GM12878 (cell line): ENCODE measurements around the gene RAPGEF3. TPM values are rescaled to one million over a fixed set of nuclear protein-coding genes. Genes with fewer than 3 reads are reported as not detected.

Experiments
- ATAC-seq: fragments of 200-7000 bp; cut with Tn5 transposase; 3 replicates; pipeline ENCODE4 v1.9.1; 2020; ENCODE audit warnings: mild to moderate bottlenecking, moderate library complexity
- BruUV-seq: library from RNA; stranded (reverse); fragments of 400-500 nt; replicated peaks from 2 replicates; lab custom pipeline; 2021; lab: Mats Ljungman, UMichigan
- CTCF ChIA-PET: fragments of 300-600 bp; sonication (Branson Sonifier 250); formaldehyde crosslinking; extraction: SDS; loops from one replicate; lab custom pipeline; 2021; ENCODE audit warnings: inconsistent platforms; lab: Yijun Ruan, JAX
- POLR2A ChIA-PET: fragments of 350-600 bp; formaldehyde crosslinking; extraction: SDS; loops from one replicate; lab custom pipeline; 2021; ENCODE audit warnings: inconsistent platforms; lab: Charles Lee
- RAD21 ChIA-PET: fragments of 300-600 bp; sonication (Branson Sonifier 250); formaldehyde crosslinking; loops from one replicate; lab custom pipeline; 2023; ENCODE audit warnings: antibody characterized with exemption; ENCODE audit not compliant: unreplicated experiment; lab: Charles Lee
- SMC1A ChIA-PET: fragments of 300-600 bp; sonication (Branson Sonifier 250); formaldehyde crosslinking; loops from one replicate; lab custom pipeline; 2023; ENCODE audit not compliant: unreplicated experiment, uncharacterized antibody; lab: Charles Lee
- DNase-seq: peaks from one replicate; pipeline ENCODE4 v3.0.0-alpha.2; 2011; ENCODE audit warnings: low read depth, low spot score
- FAIRE-seq: peaks from 3 replicates; lab custom pipeline; 2011; peaks lifted over from hg19 to GRCh38; lab: Jason Lieb, UNC
- H2AFZ ChIP-seq: 2 replicates; pipeline ENCODE4 v1.6.0; 2011; ENCODE audit warnings: low read depth, low read length, control low read depth; ENCODE audit not compliant: control insufficient read depth
- H3K27ac ChIP-seq: 2 replicates; pipeline ENCODE4 v1.5.1; 2011; ENCODE audit warnings: control low read depth; ENCODE audit not compliant: control insufficient read depth, insufficient read depth
- H3K27me3 ChIP-seq, 2 experiments: replicated peaks in 1 of 2; 2 replicates each; pipeline versions ENCODE4 v1.6.0 to v1.6.1; 2011; ENCODE audit warnings: low read length in 1 of 2; ENCODE audit not compliant: control insufficient read depth in 2 of 2, insufficient read depth in 2 of 2
- H3K36me3 ChIP-seq, 2 experiments: 2 replicates each; pipeline ENCODE4 v1.5.1; 2011; ENCODE audit warnings: low read length in 1 of 2; ENCODE audit not compliant: control insufficient read depth in 2 of 2, insufficient read depth in 2 of 2
- H3K4me1 ChIP-seq: 2 replicates; pipeline ENCODE4 v1.6.1; 2011; ENCODE audit warnings: mild to moderate bottlenecking, low read length, moderate library complexity, mixed read lengths; ENCODE audit not compliant: control insufficient read depth, insufficient read depth
- H3K4me2 ChIP-seq: 2 replicates; pipeline ENCODE4 v1.6.0; 2011; ENCODE audit warnings: control low read depth; ENCODE audit not compliant: control insufficient read depth, insufficient read depth
- H3K4me3 ChIP-seq: fragments of 200-600 bp; sonication (generic); 2 replicates; pipeline ENCODE4 v1.5.1; 2016
- H3K79me2 ChIP-seq: 2 replicates; pipeline ENCODE4 v1.6.0; 2011; ENCODE audit warnings: low read length; ENCODE audit not compliant: control insufficient read depth, insufficient read depth
- H3K9ac ChIP-seq: 2 replicates; pipeline ENCODE4 v1.8.0; 2011; ENCODE audit warnings: low read length, control low read depth, mixed read lengths; ENCODE audit not compliant: control insufficient read depth, insufficient read depth
- H3K9me3 ChIP-seq: replicated peaks from 3 replicates; pipeline ENCODE4 v1.5.1; 2011; ENCODE audit warnings: mild to moderate bottlenecking, low read length; ENCODE audit not compliant: control insufficient read depth, insufficient read depth
- H4K20me1 ChIP-seq: 2 replicates; pipeline ENCODE4 v1.6.0; 2011; ENCODE audit not compliant: control insufficient read depth, insufficient read depth
- BACH1 ChIP-seq: fragments of 450-650 bp; IDR thresholded peaks from 2 replicates; pipeline ENCODE4 v1.6.1; 2017; ENCODE audit warnings: mild to moderate bottlenecking, borderline replicate concordance
- BHLHE40 ChIP-seq, 2 experiments: fragments of 450-650 bp in 1 of 2; IDR thresholded peaks; 2 replicates each; pipeline ENCODE4 v1.6.1; 2011 to 2017; ENCODE audit warnings: low read depth in 2 of 2, borderline replicate concordance in 1 of 2, improper control_type of control experiment in 1 of 2, low read length in 1 of 2, mild to moderate bottlenecking in 1 of 2
- CTCF ChIP-seq, 3 experiments: IDR thresholded peaks in 2 of 3; conservative IDR thresholded peaks in 1 of 3; 2 replicates each; pipeline ENCODE4 v1.5.1; 2011; ENCODE audit warnings: low read depth in 3 of 3, low read length in 3 of 3, mild to moderate bottlenecking in 3 of 3, control low read depth in 2 of 3, moderate library complexity in 2 of 3, inconsistent platforms in 1 of 3, mixed read lengths in 1 of 3; ENCODE audit not compliant: control insufficient read depth in 2 of 3, insufficient read depth in 1 of 3; ENCODE audit errors: extremely low read depth in 1 of 3
- E4F1 ChIP-seq: fragments of 450-650 bp; IDR thresholded peaks from 2 replicates; pipeline ENCODE4 v1.6.1; 2018; ENCODE audit warnings: borderline replicate concordance, mild to moderate bottlenecking; ENCODE audit not compliant: partially characterized antibody
- LARP7 ChIP-seq: fragments of 450-650 bp; IDR thresholded peaks from 2 replicates; pipeline ENCODE4 v1.6.1; 2017; ENCODE audit warnings: mild to moderate bottlenecking
- SREBF1 ChIP-seq: IDR thresholded peaks from 2 replicates; pipeline ENCODE4 v1.6.1; 2012; ENCODE audit warnings: mild to moderate bottlenecking, low read length
- YBX1 ChIP-seq: fragments of 450-650 bp; IDR thresholded peaks from 2 replicates; pipeline ENCODE4 v1.6.1; 2016; ENCODE audit warnings: antibody characterized with exemption
- WGBS: methylation state at CpG from one replicate; pipeline ENCODE4 v1.1.6; 2016; ENCODE audit warnings: low lambda C conversion rate; ENCODE audit not compliant: insufficient replicate concordance, insufficient coverage; ENCODE audit errors: missing lambda C conversion rate; 5-methylcytosine and 5-hydroxymethylcytosine counted together
- in situ Hi-C: fragments of 300-500 bp; cut with MboI; formaldehyde crosslinking; loops from 9 replicates; pipeline ENCODE4 v1.14.3; 2018; ENCODE audit warnings: mixed read lengths
- intact Hi-C: fragments of 100-400 bp; cut with micrococcal nuclease; formaldehyde crosslinking; loops from one replicate; pipeline ENCODE4 v1.14.2; 2022; ENCODE audit not compliant: unreplicated experiment
- polyA plus RNA-seq, 11 experiments: library from polyadenylated mRNA; depleted of rRNA in 4 of 11; unstranded in 6 of 11; stranded (reverse) in 5 of 11; fragments of >200 nt; fragmentation: Nextera tagmentation in 4 of 11; fragmentation: Illumina TruSeq in 1 of 11; extraction: Ambion mirVana in 4 of 11; extraction: Trizol in 1 of 11; gene quantifications; 1 replicate in 1 of 11; 2 replicates in 10 of 11; pipeline versions ENCODE4 v1.2.1 to v1.2.3, GENCODE V29; 2011 to 2016; ENCODE audit warnings: inconsistent platforms in 2 of 11, missing spikeins in 2 of 11, low read depth in 1 of 11
- total RNA-seq, 4 experiments: library from RNA; depleted of rRNA in 3 of 4; stranded (reverse); fragments of >200 nt in 3 of 4; fragmentation: Illumina TruSeq in 1 of 4; extraction: Trizol in 1 of 4; gene quantifications; 2 replicates each; pipeline versions ENCODE4 v1.2.1 to v1.2.3, GENCODE V29; 2013 to 2021
- TF ChIP-seq, protein P1 (sequence below): fragments of 150-350 bp; IDR thresholded peaks from 2 replicates; pipeline ENCODE4 v1.6.1; 2016; ENCODE audit warnings: low read depth, low read length

Gene RAPGEF3
- total and polyA plus RNA-seq, 10 of the 15 experiments (the other 5 are each of a cell fraction or from before 2014, with no cell fraction given): 0.02 to 0.92 (median 0.31) TPM; not detected in 2

GRCh38 chr12:47798382-47798948 lies 39.8 kb upstream of the RAPGEF3 start (continued):
- TF ChIP-seq E4F1: no peak
- TF ChIP-seq SREBF1: no peak

GRCh38 chr12:47797441-47797840 lies 38.8 kb upstream of the RAPGEF3 start:
- no peaks in the 10 kb centered on the region for H4K20me1 ChIP-seq
- peaks cover 0 to 3% of the 10 kb centered on the region in 2 experiments; a peak in 2 of 4 replicates for H3K36me3 ChIP-seq
- H3K9me3 ChIP-seq: no peaks in the 10 kb centered on the region
- no peak overlapping the region for H3K27ac ChIP-seq
- intact Hi-C loops (loop anchor here (1.0 kb wide), 2 partner anchors 40 to 152 kb away; no protein-coding TSS in a partner anchor), in situ Hi-C loops (no loop called here)
- H2AFZ ChIP-seq: no peak overlapping the region
- FAIRE-seq: peak; percentile 35
- ChIA-PET CTCF (interaction anchor here (1.0 to 7.9 kb wide), 8 partner anchors 11 to 152 kb away, joined by 3 to 215 read pairs (median 4); no protein-coding TSS in a partner anchor), RAD21 (interaction anchor here (0.7 to 7.5 kb wide), 10 partner anchors 10 to 152 kb away, joined by 3 to 166 read pairs (median 4); no protein-coding TSS in a partner anchor), SMC1A (interaction anchor here (0.6 to 4.0 kb wide), 10 partner anchors 9 to 88 kb away, joined by 3 to 43 read pairs (median 4); no protein-coding TSS in a partner anchor), POLR2A (interaction anchor here (1.4 kb wide), 1 partner anchor 40 kb away, joined by 8 read pairs; no protein-coding TSS in a partner anchor)
- peak; percentile 89 for ATAC-seq
- BruUV-seq: no TSS peak
- no peak for DNase-seq
- no peak overlapping the region for H3K4me3 ChIP-seq
- WGBS: 41% methylated on average over 10 of the region's 10 CpGs
- H3K27me3 ChIP-seq: no peaks in the 10 kb centered on the region; a peak in 1 of 4 replicates
- H3K4me1 ChIP-seq: peaks cover 1% of the 10 kb centered on the region
- no peaks in the 10 kb centered on the region for H3K79me2 ChIP-seq
- no peak overlapping the region for H3K9ac ChIP-seq
- H3K4me2 ChIP-seq: no peak overlapping the region
- TF ChIP-seq, protein P1, sequence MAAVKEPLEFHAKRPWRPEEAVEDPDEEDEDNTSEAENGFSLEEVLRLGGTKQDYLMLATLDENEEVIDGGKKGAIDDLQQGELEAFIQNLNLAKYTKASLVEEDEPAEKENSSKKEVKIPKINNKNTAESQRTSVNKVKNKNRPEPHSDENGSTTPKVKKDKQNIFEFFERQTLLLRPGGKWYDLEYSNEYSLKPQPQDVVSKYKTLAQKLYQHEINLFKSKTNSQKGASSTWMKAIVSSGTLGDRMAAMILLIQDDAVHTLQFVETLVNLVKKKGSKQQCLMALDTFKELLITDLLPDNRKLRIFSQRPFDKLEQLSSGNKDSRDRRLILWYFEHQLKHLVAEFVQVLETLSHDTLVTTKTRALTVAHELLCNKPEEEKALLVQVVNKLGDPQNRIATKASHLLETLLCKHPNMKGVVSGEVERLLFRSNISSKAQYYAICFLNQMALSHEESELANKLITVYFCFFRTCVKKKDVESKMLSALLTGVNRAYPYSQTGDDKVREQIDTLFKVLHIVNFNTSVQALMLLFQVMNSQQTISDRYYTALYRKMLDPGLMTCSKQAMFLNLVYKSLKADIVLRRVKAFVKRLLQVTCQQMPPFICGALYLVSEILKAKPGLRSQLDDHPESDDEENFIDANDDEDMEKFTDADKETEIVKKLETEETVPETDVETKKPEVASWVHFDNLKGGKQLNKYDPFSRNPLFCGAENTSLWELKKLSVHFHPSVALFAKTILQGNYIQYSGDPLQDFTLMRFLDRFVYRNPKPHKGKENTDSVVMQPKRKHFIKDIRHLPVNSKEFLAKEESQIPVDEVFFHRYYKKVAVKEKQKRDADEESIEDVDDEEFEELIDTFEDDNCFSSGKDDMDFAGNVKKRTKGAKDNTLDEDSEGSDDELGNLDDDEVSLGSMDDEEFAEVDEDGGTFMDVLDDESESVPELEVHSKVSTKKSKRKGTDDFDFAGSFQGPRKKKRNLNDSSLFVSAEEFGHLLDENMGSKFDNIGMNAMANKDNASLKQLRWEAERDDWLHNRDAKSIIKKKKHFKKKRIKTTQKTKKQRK: no peak
- TF ChIP-seq YBX1 (no peak), CTCF (IDR thresholded peaks at IDR 0.05 in 2 of 3, conservative IDR thresholded peaks at IDR 0.05 in 1 of 3; ENCODE audit: control insufficient read depth in 2 of 3, extremely low read depth in 1 of 3, insufficient read depth in 1 of 3, low read depth in 3 of 3, low read length in 3 of 3) (peak; percentile 63 to 74 (median 65)), LARP7 (no peak), BHLHE40 (IDR thresholded peaks at IDR 0.05; ENCODE audit: borderline replicate concordance in 1 of 2, low read depth in 2 of 2, low read length in 1 of 2) (no peak), BACH1 (no peak)
